NCI-H748 (cell line): Measurements from ENCODE around the gene GET4.

Experiments used
- DNase-seq: peaks from one replicate; lab custom pipeline; 2025; ENCODE audit not compliant: unreplicated experiment; lab: John Stamatoyannopoulos, UW

The GET4 gene

DNA sequence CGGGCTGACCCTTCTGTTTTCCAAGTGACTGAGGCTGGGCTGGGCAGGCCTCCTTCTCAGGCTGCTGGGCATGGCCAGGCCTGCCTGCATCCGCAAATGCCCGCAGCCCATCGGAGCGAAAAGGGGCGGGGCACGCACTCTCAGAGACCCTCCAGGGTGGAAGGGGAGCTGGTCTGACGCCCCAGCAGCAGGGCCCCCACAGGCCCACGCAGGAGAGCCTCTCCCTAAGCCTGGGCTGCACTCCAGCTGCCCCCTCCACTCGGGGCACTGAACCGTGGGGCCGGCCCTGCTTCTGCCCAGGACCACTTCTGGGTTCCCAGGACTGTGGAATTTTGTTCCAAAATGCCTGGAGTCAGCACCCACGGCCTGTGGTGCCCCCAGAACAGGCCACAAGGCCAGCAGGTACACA lies 68.8 kb downstream of the GET4 start:
- no peak for DNase-seq

DNA sequence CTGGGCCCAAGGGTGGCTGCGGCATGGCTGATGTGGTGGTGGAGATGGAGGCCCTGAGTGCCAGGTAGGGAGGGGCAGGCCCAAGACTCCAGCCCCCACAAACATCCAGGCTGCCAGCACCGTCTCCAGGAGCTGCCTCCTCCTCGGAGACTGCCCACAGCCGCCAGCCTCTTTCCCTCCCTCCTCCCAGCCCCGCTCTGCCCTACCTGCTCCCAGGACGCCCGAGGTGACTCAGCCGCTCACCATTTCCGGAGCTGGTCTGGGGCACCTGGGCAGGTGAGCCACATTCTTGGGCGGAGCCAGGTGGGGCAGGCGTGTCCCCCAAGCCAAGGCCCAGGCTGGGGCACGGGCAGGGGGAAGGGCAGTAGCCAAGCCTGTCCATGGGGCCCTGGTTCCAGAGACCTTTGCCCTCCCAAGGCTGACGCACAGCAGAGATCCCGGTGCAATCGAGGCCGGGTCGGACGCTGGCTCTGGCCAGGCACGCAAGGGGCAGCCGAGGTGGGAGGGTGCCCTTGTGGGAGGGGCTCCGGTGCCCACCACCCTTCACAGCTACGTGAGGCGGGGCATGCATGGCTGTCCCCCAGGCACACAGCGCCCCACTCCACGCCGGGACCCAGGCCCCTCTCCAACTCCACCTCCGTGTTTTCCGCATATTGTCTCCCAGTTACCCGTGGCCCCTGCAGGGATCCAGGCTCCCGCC lies 69.4 kb downstream of the GET4 start:
- no peak for DNase-seq
